Astrocyte (in vitro differentiated cells and primary cell): ENCODE data around the gene SCT. TPM values are rescaled to one million over a fixed set of nuclear protein-coding genes. Genes with fewer than 3 reads are reported as not detected.
"Not testable (repeated sequence)": the region's sequence is repeated elsewhere in the genome, so short reads cannot be mapped to it uniquely, and the experiment has no call there.

Source experiments
- DNase-seq: peaks from one replicate; pipeline ENCODE4 v3.0.0-alpha.2; 2010; ENCODE audit warnings: low read depth
- FAIRE-seq: peaks from 2 replicates; lab custom pipeline; 2011; peaks lifted over from hg19 to GRCh38; lab: Jason Lieb, UNC
- H2AFZ ChIP-seq: 2 replicates; pipeline ENCODE4 v1.6.0; 2012; ENCODE audit warnings: low read depth, low read length, inconsistent platforms
- H3K27ac ChIP-seq: 2 replicates; pipeline ENCODE4 v1.5.1; 2011; ENCODE audit warnings: low read depth, low read length, inconsistent platforms
- H3K27me3 ChIP-seq: 2 replicates; pipeline ENCODE4 v1.6.0; 2011; ENCODE audit warnings: low read length, inconsistent platforms; ENCODE audit not compliant: insufficient read depth
- H3K36me3 ChIP-seq: 2 replicates; pipeline ENCODE4 v1.5.1; 2011; ENCODE audit warnings: low read length, inconsistent platforms; ENCODE audit not compliant: insufficient read depth
- H3K4me1 ChIP-seq: 2 replicates; pipeline ENCODE4 v1.5.1; 2011; ENCODE audit warnings: low read length, inconsistent platforms; ENCODE audit not compliant: insufficient read depth
- H3K4me2 ChIP-seq: 2 replicates; pipeline ENCODE4 v1.6.0; 2012; ENCODE audit warnings: low read length, inconsistent platforms
- H3K4me3 ChIP-seq: 2 replicates; pipeline ENCODE4 v1.5.1; 2011; ENCODE audit warnings: low read depth, mild to moderate bottlenecking, low read length, inconsistent platforms; ENCODE audit not compliant: insufficient read depth
- H3K79me2 ChIP-seq: 2 replicates; pipeline ENCODE4 v1.6.0; 2012; ENCODE audit warnings: mild to moderate bottlenecking, low read length, inconsistent platforms; ENCODE audit not compliant: insufficient read depth
- H3K9ac ChIP-seq: 2 replicates; pipeline ENCODE4 v1.6.0; 2012; ENCODE audit warnings: mild to moderate bottlenecking, low read length, inconsistent platforms
- H3K9me3 ChIP-seq: 2 replicates; pipeline ENCODE4 v1.5.1; 2012; ENCODE audit warnings: low read depth, mild to moderate bottlenecking, low read length, inconsistent platforms; ENCODE audit not compliant: insufficient read depth
- H4K20me1 ChIP-seq: 2 replicates; pipeline ENCODE4 v1.6.0; 2012; ENCODE audit warnings: low read length, inconsistent platforms; ENCODE audit not compliant: insufficient read depth
- H3K27ac Mint-ChIP-seq: one replicate; pipeline ENCODE4 v1.8.0; 2021; ENCODE audit warnings: mild to moderate bottlenecking, mixed read lengths; ENCODE audit not compliant: unreplicated experiment
- H3K27me3 Mint-ChIP-seq: one replicate; pipeline ENCODE4 v1.8.0; 2021; ENCODE audit warnings: low read depth, mixed read lengths; ENCODE audit not compliant: unreplicated experiment
- H3K36me3 Mint-ChIP-seq: one replicate; pipeline ENCODE4 v1.8.0; 2021; ENCODE audit warnings: low read depth, mixed read lengths; ENCODE audit not compliant: unreplicated experiment
- H3K4me1 Mint-ChIP-seq: one replicate; pipeline ENCODE4 v1.8.0; 2021; ENCODE audit warnings: low read depth, mixed read lengths; ENCODE audit not compliant: unreplicated experiment
- H3K4me3 Mint-ChIP-seq: one replicate; pipeline ENCODE4 v1.8.0; 2021; ENCODE audit warnings: mild to moderate bottlenecking, moderate library complexity, mixed read lengths; ENCODE audit not compliant: unreplicated experiment
- H3K9me3 Mint-ChIP-seq: one replicate; pipeline ENCODE4 v1.8.0; 2021; ENCODE audit warnings: mild to moderate bottlenecking, mixed read lengths; ENCODE audit not compliant: unreplicated experiment
- EZH2 ChIP-seq: IDR thresholded peaks from 2 replicates; pipeline ENCODE4 v1.6.1; 2012; ENCODE audit warnings: mild to moderate bottlenecking, low read length, inconsistent platforms; ENCODE audit not compliant: insufficient read depth
- total RNA-seq: library from RNA; stranded (reverse); gene quantifications from 2 replicates; pipeline ENCODE4 v1.2.1, GENCODE V29; 2021
- TF ChIP-seq, protein P1 (sequence below): IDR thresholded peaks from 2 replicates; pipeline ENCODE4 v1.5.1; 2011; ENCODE audit warnings: low read depth, mild to moderate bottlenecking, inconsistent platforms, low read length, moderate library complexity; ENCODE audit not compliant: insufficient read depth

Gene SCT
- total RNA-seq, 1 donor from 2014 or later: 2.0 TPM

DNA sequence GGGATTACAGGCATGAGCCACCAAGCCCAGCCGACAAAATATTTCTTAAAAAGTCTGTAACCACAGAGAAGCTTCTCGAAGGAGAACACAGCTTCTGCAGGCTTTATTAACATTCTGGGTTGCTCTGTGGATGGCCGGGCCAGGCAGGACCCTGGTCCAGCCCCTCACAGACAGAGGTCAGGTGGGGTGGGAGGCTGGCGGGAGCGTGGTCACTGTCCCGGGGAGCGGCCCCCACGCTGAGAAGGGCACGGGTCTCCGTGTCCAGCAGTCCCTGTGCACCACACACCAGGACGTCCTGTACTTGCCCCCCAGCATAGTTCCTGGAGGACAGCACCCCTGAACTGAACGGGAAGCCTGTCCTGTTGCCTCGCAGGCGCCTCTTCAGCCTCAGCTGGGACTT lies 29.4 kb upstream of the SCT start:
- Mint-ChIP-seq H3K36me3 (peaks cover 16% of the 10 kb centered on the region), H3K4me3 (no peak overlapping the region), H3K27ac (no peak overlapping the region), H3K27me3 (no peaks in the 10 kb centered on the region), H3K4me1 (no peaks in the 10 kb centered on the region), H3K9me3 (no peaks in the 10 kb centered on the region)
- H3K27me3 ChIP-seq: no peaks in the 10 kb centered on the region
- H3K27ac ChIP-seq: no peak overlapping the region
- H3K9me3 ChIP-seq: no peaks in the 10 kb centered on the region
- no peaks in the 10 kb centered on the region for H3K79me2 ChIP-seq
- DNase-seq: no peak
- no peak overlapping the region for H3K9ac ChIP-seq
- H3K4me3 ChIP-seq: no peak overlapping the region
- peaks cover 8% of the 10 kb centered on the region for H4K20me1 ChIP-seq
- no peaks in the 10 kb centered on the region for H3K36me3 ChIP-seq
- H3K4me1 ChIP-seq: no peaks in the 10 kb centered on the region
- H3K4me2 ChIP-seq: no peak overlapping the region
- TF ChIP-seq, protein P1, sequence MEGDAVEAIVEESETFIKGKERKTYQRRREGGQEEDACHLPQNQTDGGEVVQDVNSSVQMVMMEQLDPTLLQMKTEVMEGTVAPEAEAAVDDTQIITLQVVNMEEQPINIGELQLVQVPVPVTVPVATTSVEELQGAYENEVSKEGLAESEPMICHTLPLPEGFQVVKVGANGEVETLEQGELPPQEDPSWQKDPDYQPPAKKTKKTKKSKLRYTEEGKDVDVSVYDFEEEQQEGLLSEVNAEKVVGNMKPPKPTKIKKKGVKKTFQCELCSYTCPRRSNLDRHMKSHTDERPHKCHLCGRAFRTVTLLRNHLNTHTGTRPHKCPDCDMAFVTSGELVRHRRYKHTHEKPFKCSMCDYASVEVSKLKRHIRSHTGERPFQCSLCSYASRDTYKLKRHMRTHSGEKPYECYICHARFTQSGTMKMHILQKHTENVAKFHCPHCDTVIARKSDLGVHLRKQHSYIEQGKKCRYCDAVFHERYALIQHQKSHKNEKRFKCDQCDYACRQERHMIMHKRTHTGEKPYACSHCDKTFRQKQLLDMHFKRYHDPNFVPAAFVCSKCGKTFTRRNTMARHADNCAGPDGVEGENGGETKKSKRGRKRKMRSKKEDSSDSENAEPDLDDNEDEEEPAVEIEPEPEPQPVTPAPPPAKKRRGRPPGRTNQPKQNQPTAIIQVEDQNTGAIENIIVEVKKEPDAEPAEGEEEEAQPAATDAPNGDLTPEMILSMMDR: no peak
- no peak for TF ChIP-seq EZH2
- FAIRE-seq: no peak
- no peak overlapping the region for H2AFZ ChIP-seq

DNA sequence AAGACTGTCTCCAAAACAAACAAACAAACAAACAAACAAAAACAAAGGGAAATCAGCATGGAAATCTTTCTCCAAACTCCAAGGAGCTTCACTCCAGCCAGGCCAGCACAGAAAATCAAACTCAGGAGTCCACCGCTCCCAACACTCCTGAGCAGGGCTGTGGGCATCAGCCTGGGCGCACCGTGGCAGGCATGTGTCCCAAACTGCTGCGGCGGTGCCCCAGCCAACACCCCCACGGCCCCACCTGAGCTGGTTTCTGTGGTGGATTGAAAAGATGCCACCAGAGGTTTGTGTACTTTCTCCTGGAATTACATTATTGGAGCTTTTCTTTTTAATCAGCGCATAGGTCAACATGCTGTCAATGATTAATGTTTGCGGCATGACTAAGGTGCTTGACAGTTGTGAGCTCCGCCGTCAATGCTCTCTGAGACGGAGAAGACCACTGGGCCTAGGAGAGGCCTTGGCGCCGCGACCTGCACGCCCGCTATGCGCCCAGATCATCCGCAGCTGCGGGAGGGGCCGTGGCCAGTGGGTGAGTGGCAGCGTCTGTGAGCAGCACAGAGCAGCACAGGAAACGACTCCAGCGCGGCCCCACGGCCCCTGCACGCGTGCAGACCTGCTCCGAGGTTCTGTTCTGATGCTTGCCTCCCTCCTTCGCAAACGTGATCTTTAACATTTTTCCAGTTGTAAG lies 28.2 kb upstream of the SCT start:
- Mint-ChIP-seq H3K4me3 (no peak overlapping the region), H3K9me3 (no peaks in the 10 kb centered on the region), H3K27ac (no peak overlapping the region), H3K27me3 (no peaks in the 10 kb centered on the region), H3K36me3 (peaks cover 16% of the 10 kb centered on the region), H3K4me1 (no peaks in the 10 kb centered on the region)
- H2AFZ ChIP-seq: no peak overlapping the region
- no peak overlapping the region for H3K27ac ChIP-seq
- DNase-seq (no peak), FAIRE-seq (peak; percentile 55)
- no peak overlapping the region for H3K9ac ChIP-seq
- no peaks in the 10 kb centered on the region for H3K36me3 ChIP-seq
- H3K4me3 ChIP-seq: no peak overlapping the region
- H3K4me1 ChIP-seq: no peaks in the 10 kb centered on the region
- no peaks in the 10 kb centered on the region for H3K79me2 ChIP-seq
- H3K27me3 ChIP-seq: no peaks in the 10 kb centered on the region
- no peaks in the 10 kb centered on the region for H4K20me1 ChIP-seq
- H3K9me3 ChIP-seq: no peaks in the 10 kb centered on the region
- H3K4me2 ChIP-seq: no peak overlapping the region
- TF ChIP-seq, protein P1: no peak
- TF ChIP-seq EZH2: no peak

DNA sequence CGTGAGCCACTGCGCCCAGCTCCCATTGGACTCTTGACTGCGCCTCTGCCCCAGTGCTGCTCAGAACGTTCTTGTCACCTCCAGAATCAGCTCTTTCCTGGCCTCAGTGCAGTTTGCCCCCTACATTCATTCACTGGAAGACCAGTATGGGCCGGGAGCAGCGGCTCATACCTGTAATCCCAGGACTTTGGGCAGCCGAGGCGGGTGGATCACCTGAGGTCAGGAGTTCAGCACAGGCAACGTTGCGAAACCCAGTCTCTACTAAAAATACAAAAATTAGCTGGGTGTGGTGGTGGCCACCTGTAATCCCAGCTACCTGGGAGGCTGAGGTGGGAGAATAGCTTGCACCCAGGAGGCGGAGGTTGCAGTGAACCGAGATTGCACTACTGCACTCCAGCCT lies 27.5 kb upstream of the SCT start:
- H3K27me3 ChIP-seq, H3K4me3 Mint-ChIP-seq, H3K4me3 ChIP-seq, FAIRE-seq, H3K4me1 ChIP-seq, H3K9me3 ChIP-seq, H4K20me1 ChIP-seq, H3K9ac ChIP-seq, H3K4me1 Mint-ChIP-seq, H3K4me2 ChIP-seq, H3K9me3 Mint-ChIP-seq, H3K36me3 ChIP-seq, H3K79me2 ChIP-seq, H3K27ac Mint-ChIP-seq, H3K27ac ChIP-seq, H2AFZ ChIP-seq, H3K27me3 Mint-ChIP-seq, DNase-seq: not testable (repeated sequence)
- peaks cover 16% of the 10 kb centered on the region for H3K36me3 Mint-ChIP-seq
